CD4-positive, alpha-beta T cell treated with Interleukin-17A for 1 hour (primary cell): ENCODE data around the gene TMEM252.
A peak's percentile ranks its signal among the peaks of the same experiment; 100 is the strongest.

Experiments
- DNase-seq: peaks from one replicate; pipeline ENCODE4 v3.0.0-alpha.2; 2020

Gene TMEM252

GRCh38 chr9:68538200-68538599 lies 2.5 kb downstream of the TMEM252 start:
- DNase-seq, result no peak

DNA sequence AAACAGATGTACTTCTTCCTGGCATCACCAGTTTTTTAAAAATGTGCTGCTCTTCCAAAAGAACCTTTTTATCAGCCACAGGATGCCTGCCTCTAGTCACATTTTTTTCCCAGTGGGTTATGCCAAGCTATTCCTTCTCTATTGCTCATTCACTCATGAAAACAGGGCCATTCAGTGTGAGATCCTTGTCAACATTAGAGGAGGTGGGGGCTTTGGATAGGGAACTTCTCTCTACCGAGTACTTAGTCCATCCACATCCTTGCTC lies 3.1 kb downstream of the TMEM252 start:
- no peak for DNase-seq

GRCh38 chr9:68536876-68537615 lies 3.6 kb downstream of the TMEM252 start:
- no peak for DNase-seq

DNA sequence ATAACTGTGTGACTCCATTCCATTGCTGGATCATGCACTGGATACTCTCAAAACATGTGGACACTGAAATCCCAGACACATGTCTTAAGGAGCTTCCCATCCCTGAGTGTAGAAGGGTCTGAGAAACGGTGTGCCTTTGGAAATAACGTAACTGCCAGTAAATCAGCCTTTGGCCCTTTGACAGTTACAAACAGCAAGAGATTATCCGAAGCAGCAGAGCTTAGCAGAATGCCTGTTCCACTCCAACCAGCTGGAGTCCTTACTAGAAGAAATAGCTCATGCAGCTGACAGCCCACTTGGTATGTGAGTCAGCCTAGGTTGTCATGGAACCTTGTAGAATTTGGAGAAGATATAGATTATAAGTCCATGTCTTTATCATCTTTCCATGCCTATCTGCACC lies 7.0 kb downstream of the TMEM252 start:
- DNase-seq, result no peak

DNA sequence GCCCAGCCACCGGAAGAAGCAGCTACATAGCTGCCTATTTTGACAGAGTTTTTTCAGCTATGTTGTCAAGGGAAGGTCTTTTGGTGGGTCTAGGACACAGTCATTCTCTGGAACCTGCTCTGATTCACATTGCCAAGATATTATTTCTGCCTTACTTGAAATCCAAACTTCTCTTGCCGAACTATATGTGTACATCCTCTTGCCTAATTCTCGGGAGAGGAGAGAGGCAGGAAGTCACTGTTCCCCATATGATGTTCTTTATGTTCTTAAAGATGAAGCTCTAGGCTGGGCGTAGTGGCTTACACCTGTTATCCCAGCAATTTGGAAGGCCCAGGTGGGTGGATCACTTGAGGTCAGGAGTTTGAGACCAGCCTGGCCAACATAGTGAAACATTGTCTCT lies 8.6 kb downstream of the TMEM252 start:
- no peak for DNase-seq

GRCh38 chr9:68530618-68531017 lies 10.1 kb downstream of the TMEM252 start:
- no peak for DNase-seq

DNA sequence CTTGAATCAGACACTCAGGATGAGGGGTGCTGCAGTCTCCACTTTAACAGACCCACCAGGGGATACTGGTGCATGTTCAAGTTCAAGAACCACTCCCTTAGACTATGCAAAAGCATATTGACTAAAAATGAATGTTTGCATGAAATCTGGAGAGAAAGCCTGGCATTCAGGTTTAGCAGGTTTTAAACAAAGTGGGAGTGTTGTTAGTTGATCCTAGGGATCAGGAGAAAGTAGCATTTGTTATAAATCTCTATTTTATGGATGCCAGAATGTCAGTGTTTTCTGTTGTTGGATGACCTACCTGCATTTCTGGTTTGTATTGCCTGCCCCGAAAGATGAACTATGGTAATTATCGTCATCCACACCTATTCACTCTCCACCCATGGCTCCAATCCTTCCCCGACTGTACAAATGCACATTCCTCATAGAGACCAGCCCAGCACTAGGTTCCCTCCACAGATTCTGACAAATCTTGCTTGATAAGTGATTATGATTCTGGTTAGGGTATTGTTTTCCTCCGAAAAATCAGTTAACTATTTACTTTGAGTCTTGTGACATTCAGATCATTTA lies 17.2 kb downstream of the TMEM252 start:
- no peak for DNase-seq

DNA sequence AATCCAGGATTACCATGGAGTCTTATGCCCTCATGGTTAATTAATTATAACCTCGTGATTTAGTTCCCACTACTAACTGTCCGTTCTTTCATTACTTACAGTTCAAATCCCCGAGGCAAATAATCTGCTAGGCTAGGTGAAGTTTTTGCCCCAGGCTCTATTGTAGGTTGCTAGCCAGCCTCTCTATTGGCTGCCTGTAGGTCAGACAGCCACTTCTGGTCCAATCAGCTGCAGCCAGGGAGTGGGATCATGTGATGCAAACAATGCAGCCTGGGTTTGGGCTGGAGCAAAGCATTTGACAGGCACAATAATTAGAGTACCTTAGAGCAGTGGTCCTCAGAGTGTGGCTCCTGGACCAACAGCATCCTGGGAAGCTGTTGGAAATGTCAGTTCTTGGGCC lies 17.7 kb downstream of the TMEM252 start:
- no peak for DNase-seq

DNA sequence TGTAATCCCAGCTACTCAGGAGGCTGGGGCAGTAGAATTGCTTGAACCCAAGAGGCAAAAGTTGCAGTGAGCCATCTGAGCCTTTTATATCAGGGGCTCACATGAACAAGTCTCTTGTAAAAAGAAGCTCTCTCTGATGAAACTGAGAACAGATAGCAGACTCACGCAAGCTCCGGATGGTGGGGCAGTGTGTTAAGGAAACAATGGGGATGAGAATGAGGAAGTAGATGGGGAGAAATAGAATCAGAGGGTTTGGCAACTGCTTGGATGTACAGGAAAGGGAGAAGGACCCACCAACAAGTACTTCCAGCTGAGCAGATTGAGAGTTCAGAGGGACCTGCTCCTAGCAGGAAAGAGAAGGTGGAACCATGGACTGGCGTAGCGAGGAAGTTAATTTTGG lies 18.6 kb downstream of the TMEM252 start:
- DNase-seq, result no peak

DNA sequence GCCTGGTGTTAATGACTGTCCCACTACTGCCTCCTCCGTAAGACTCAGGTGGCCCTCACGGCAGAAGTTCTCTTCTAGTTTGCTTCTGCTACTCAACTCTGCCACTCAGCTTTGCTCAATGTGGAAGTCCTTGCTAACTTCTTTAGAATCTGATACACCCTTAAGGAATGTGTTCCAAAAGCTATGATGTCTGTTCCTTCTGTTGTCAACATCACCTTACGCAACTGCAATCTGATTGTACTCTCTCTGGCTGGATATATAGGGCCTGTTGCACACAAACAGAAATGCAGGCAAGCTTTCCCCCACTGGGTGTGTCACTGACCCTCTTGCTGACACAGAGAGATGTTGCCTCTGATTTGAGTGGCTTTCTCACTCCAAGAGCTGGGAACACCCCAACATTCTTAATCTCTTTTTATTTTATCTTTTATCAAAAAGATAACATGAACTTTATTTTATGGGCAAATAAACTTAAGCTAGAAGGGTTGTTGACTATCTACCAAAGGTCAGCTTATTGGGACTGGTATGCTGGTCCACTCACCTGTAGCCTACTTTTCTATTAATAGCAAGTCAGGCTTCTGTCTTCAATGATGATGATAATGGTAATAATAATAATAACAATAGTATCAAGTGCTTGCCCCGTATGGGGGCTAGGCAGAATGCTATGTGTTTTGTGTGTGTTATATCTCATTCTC lies 25.2 kb downstream of the TMEM252 start:
- DNase-seq, result no peak

- no peak for DNase-seq
These were observed 26.7 kb downstream of the TMEM252 start for GRCh38 chr9:68513981-68514380.

- no peak for DNase-seq
These were observed 27.3 kb downstream of the TMEM252 start for GRCh38 chr9:68513385-68513784.

DNA sequence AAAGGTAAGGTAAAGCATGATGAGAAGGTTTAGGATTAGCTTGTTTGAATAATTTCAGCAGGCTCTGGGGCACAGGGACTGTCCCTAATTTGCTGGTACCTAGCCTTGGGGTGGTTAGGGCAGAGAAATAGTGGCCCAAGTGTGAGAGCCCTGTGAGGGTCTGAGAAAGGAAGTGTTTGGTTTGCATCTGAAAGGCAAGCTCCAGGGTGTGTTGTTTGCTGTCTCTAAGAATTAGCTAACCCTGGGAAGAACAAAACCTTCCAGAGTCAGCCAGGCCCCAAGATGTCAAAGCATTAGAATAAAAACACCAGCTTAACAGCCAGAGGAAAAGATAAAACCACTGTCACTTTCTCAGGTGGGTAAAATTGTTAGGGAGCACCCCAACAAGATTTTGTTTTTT lies 31.0 kb downstream of the TMEM252 start:
- DNase-seq, result no peak

DNA sequence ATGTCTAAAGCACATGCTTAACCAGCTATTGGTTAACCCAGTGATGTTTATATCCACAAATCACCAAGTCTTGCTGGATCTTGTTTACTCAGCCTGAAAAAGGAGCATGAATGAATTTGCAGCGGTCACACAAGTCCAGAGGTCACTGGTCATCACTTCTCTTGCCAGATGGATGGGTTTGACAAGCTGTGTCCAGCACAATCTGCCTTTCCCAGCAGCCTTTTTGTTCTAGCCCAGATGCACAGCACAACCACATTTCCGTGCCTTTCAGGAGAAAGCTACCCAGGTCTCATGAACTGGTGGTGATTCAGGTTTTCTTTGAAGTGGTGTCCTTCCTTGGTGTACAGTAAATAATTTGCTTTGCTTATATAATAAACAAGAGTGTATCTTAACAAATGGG lies 32.1 kb downstream of the TMEM252 start:
- DNase-seq, result no peak

DNA sequence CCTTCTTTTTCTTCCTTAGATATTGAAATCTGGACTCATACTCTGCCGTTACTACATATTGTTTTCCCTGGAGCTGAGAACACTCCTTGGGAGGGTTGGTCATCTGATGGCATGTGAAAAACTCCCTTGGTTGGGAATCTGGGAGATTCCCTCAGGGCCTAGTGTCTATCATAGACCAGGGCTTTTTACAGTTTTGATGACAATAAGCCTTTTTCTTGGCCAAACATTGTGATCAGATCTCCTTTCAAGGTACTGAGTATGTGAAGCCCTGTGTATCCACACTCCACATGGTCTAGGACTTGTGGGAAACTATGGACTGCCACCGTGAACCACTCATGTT lies 32.9 kb downstream of the TMEM252 start:
- DNase-seq, result no peak

DNA sequence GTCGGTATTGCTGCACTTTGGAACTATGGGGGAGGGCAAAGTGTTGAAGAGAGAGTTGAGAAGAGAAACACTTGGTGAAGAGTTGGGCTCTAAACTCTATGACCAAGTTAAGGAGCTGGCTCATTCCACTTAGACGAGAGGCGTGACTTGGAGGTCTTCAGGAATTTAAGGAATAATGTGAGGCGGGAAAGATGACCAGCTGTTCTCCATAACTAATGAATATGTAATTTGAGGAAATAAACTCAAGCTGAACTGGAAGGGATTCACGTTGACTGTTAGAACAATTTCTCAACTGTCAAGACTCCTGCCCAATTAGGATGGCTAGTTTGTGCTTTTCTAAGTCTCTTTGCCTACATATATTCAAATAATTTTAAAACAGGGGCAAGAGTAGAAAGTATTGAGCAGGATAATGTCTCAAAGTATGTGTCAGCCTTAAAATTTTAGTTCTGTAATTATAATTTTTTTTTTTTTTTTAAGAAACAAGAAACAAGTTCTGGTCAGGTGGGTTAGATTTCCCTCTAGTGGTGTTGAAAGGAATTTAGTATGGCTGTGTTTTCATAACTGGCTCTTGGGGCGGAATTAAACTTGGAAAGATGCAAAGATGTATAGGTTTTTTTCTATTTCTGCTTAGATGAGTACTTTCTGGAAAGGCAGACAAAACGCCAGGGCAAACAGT lies 33.4 kb downstream of the TMEM252 start:
- DNase-seq, result no peak

- no peak for DNase-seq
These were observed 34.1 kb downstream of the TMEM252 start for GRCh38 chr9:68506551-68506950.

DNA sequence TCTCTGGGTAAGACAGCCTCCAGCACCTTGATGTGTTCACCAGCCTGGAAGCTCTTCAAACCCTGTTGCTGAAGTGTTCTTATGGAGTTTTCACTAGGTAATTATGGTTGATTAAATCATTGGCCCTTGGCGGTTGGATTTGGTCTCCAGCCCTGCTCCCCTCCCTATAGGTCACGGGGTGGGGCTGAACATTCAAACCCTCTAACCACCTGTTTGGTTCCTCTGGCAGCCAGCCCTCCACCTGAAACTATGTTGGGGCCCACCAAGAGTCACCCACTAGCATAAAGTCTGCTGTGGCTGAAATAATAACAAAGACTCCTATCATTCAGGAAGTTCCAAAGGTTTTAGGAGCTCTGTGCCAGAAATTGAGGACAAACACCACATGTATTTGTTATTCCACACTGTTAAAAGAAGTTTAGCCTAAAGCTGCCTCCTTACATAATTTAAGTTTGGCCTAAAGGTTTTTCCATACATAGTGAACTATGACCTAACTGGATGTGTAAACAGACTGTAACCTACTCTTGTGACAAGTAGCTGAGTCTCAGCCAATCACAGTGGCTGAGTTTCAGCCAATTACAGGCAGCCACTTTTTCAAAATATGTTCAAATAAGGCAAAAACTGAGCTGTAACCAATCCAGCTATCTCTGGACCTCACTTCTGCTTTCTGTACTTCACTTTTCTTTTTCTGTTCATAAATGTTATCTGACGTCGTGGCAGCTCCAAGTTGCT lies 34.8 kb downstream of the TMEM252 start:
- DNase-seq, result peak; percentile 3

DNA sequence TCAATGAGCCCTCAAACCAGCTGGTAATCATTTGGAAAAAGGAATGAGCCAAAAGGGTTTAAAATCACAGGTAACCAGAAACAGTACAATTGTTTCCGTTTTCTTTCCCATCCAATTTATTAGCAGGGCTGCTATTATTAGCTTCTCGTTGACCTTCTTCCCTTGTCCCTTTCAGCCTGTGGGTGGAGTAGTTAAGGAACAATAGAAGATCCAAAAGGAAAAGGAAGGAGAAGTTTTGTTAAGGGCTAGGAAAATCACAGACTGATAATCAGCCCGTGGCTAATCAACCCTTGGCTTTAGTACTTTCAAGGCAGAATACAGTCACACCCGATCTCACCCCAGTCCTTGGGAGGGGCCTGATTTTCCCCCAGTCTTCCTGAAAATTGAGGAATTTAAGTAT lies 38.4 kb downstream of the TMEM252 start:
- no peak for DNase-seq

GRCh38 chr9:68500457-68501381 lies 40.0 kb downstream of the TMEM252 start:
- DNase-seq, result no peak

DNA sequence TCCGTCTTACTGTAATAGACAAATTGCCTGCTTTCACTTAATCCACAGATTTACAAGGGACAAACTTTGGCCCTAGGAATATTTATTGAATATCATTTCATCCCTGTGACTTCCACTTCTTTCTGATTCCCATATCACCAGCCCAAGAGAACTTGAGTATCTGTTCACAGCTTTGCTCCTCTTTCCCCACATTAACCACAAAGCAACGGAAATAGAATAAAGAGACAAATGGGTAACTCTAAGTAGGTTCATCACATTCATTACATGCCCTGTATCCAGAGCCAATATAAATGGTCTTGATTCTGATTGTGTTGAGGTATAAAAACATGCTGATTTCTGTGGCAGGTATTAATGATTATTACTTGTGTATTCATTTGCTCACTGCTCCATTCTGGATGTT lies 41.9 kb downstream of the TMEM252 start:
- DNase-seq, result no peak

DNA sequence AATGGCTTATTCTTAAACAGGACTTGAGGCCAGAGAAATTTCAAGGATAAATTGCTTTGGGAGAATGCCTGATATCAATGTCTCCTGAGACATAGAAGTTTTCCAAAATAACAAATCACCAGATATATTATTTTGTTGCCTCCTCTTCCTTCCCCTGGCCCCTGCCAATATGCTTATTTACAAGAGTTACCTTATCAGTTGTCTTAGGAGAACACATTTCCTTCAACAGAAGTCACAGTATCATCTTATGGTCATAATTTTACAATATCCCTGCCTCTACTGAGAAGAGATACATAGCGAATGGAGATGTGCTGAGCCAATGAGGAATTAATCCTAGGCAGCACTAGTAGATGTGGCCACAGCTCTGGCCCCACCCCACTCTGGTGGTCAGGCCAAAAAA lies 43.1 kb downstream of the TMEM252 start:
- no peak for DNase-seq
